Activated effector memory CD4-positive, alpha-beta T cell treated with anti-CD3 and anti-CD28 coated beads, Interleukin-2, amount 50 U/mL, for 16 hours (primary cell): Measurements from ENCODE around the gene PTPRD.
"Not testable (repeated sequence)": the region's sequence is repeated elsewhere in the genome, so short reads cannot be mapped to it uniquely, and the experiment has no call there.

Source experiments
- DNase-seq: peaks from one replicate; pipeline ENCODE4 v3.0.0-alpha.2; 2020

Gene PTPRD

DNA sequence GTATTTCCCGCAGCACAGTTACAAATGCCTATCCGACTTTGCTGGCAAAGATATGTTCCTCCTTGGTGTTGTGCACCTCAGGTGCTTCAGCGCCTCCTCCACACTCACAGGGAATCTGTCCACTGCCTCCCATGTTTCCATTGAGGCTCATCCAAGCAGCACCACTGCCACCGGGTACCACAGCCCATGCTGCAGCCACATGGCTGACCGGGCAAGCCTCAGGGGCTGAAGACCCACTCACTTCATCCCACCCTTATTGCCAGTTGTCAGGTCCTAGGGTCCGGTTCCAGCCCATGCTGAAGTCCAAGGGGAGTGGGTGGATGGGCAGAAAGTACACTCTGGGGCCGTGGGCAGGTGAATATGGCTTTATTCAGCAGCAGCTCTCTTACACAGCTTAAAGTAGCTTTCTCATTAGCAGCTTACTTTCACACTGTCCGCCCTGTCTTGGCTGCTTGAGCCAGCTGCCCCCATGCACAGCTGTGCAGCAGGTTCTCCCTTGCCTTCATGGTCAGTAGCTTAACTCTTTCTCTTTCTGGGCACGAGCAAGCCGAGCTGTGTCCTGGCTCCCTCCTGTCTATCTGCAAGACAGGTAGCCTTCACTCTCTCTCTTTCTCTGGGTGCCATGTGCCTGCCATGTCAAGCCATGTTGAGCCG, 1052.3 kb downstream of the PTPRD start:
- peak; percentile 38 for DNase-seq

DNA sequence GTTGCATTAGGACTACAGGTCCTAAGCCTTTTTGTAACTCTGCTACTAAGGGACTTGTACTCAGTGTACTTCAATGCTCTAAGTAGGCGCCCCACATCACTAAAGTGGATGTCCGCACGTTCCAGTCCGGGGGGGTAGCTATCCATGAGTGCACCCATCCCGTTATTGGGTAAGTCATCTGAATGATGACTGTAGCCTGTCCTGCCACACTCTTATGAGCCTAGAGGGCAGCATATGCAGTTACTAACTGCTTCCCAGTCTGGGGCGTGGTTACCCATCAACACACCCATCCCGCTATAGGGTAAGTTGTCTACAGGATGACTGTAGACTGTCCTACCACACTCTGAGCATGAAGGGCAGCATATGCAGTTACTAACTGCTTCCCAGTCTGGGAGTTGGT, 1053.9 kb downstream of the PTPRD start:
- no peak for DNase-seq

DNA sequence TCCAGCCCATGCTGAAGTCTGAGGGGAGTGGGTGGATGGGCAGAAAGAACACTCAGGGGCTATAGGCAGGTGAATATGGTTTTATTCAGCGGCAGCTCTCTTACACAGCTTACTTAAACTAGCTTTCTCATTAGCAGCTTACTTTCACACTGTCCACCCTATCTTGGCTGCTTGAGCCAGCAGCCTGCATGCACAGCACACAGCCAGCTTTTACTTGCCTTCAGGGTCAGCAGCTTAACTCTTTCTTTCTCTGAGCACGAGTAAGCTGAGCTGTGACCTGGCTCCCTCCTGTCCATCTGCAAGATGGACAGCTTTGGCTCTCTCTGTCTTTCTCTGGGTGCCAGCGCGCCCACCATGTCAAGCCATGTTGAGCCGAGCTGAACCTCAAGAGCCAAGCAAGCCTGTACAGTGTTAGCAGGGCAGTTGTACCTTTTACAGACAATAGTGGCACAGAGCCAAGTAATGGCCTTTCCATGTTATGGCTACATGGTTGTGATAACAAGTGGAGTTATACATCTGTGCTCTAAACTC, 1054.9 kb downstream of the PTPRD start:
- DNase-seq: peak; percentile 28

DNA sequence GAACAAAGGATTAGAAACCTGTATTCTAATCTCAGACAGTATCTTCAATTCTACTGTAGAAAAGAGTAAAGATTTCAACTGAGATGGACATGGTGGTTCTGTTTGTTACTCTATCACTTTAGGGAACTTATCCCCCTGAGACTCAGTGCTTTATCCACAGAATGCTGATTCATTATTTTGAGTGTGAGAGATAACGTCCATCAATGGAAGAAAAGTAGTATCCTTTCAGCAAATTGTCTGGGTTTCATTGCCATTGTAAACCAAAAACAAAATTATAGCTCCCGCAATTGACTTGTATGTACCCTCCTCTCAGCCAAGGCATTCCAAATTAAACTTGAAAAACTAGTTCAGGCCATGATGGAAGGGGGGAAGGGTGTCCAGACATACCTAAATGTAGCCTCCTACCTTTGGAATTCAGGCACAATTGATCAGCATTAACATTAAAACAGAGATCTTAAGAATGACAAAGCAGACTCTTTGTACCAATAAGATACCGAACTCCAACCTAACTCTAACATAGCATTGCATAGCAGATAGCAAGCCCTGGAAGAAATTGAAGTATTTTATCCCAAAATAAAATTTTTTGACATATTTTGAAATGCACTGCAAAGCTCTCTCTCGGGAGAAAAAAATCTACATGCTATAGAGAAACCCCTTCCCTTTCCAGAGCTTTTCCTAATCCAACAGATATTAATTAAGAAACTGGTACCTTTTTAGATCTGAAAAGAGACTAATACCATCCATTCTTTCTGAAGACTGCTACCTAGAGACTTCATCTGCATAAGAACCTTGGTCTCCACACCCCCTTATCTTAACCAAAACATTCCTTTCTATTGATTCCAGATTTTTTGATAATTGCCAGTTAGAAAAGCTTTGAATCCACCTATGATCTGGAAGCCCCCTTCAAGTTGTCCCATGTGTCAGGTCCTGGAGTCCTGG, 1055.7 kb downstream of the PTPRD start:
- no peak for DNase-seq

DNA sequence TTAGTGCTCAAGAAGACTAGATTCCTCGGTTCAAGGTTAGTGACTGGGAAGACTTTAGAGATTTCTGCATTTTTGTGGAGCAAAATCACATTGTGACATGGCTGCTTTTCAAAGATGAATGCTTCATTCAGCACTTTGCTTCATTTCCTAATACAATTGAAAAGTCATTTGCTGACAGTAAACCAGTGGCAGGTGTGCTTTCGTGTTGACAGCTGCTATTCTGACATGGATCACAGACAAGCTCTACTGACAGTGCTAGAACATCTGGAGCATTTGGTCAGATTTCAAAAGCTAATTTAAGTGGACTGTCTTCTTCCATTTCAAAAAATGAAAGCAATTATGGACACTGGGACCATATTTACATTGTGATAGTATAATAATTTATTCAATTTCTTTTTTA, 1060.1 kb downstream of the PTPRD start:
- DNase-seq: no peak

DNA sequence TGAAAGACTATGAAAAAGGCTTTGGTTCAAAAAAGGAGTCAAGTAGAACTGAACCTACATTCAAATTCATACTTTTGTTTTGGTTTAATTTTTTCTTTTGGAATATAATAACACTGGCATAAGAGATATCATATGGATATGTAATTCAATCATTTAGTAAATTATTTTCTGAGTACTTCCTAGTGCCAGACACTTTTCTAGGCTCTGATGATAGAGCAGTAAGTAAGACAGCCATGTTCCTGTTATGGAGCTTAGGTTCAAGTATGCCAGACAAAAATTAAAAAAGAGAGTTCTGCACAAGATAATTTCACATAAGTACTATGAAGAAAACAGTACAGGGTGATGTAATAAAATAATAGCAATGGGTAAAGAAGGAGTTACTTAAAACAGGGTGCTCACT, 1074.0 kb downstream of the PTPRD start:
- no peak for DNase-seq

DNA sequence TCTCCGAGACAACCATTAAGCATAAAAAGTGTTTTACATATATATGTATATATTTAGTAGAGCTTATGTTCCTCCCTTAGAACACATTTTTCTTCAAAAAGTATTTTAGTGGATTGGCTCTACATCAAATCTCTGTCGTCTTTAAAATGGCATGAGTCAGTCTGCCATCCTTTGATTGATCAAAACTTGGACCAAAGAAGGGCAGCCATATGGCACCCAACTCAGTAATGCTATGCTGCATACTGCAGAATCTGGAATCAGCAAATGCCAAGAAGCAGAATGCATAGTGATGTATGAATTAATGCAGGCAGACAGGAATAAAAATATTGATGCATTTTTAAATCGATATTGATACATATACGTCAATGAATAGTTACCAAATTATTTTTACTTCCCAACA, 1074.4 kb downstream of the PTPRD start:
- no peak for DNase-seq

DNA sequence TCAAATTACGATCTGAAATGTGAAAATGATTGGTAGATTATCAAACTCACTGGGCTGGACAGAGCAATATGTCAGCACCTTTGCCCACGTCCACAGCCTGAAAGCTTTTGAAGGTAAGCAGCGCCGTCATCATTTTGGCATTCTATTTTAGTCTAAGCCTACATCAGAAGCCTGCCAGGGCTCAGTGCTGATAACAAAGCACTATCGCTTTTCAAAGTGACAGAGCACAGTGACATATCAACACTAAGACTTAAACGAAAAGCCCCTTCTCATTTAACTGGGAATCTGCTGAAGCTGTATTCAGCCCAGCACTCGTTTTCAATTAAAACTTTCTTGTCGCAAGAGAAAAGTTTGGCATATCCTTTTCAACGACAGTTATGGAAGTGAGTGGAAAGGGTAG, 1076.3 kb downstream of the PTPRD start:
- DNase-seq: no peak

DNA sequence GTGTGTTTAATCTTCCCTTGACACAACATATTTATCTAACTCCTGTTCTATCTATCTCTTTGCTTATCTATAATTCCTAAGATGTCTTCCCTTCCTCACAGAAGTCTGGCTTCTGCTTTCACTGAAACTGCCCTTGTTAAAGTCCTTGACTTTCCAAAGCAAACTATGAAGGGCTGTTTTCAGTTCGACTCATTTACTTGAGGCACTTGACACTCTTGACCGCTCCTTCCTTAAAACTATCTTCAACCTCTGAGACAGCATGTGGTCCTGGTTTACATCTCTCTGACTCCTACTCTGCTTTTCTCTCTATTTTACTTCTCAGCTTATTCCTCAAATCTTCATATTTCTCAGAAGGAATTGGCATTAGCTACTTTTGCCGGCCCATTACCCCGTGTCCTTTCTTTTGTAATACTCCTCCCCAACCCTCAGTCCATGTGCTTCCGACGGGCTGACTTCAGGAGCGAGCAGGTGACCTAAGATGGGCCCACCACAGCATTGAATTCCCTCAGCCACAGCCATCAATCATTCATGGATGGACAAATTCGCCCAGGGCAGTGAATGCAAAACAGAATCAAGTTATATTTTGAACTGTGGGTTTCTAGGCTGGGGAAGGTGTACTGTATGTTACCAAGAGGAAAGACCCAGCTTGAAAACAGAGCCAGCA, 1089.2 kb downstream of the PTPRD start:
- no peak for DNase-seq

DNA sequence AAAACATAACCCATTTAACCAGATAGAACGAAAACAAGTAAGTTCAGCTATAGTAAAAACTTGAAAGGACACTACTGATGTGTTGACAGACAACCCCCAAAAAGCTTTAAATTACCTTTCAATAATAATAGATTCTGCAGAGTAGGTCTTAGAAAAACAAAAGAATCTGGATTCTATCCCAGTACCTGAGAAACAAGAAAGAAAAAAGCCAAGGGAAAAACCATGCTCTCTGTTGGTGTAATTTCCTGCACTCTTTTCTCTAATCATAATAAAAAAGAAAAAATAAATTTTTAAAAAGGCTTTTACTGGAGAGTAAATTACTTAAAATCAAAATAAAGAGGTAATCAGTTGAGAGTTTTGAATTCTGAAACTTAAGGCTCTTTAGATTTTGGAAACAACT, 1090.4 kb downstream of the PTPRD start:
- no peak for DNase-seq

DNA sequence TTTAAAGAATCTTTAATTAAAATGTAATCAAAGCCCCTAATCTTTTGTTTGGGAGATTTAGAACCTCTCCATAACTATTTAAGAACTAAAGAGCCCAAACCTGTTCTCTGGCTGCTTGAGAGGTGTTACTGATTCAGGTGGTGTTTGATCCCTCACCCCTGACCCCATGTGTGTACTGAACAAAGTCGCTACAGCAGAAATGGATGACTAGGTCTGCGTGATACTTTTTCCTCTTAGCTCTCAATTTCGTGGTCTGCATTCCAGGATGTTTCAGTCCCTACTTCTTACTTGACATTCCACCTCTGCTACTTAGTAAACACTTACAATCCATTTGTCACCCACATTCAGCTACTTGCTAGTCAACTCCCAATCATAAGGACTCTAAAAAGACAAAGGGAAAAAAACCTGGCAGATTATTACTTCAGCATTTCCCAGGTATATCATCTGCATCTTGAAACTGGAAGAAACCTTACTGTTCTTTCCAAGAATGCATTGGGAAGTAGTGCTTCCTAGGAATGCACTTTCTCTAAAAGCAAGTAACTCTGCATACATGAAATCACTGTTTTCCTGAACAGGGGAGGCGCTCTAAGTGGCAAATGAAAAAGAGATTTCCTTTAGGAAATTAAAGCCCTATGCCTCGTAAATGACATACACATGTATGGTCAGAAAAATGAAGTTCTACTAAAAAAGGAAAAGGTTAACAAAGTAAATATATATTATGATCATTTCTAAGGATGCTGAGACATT, 1091.6 kb downstream of the PTPRD start:
- DNase-seq: no peak

DNA sequence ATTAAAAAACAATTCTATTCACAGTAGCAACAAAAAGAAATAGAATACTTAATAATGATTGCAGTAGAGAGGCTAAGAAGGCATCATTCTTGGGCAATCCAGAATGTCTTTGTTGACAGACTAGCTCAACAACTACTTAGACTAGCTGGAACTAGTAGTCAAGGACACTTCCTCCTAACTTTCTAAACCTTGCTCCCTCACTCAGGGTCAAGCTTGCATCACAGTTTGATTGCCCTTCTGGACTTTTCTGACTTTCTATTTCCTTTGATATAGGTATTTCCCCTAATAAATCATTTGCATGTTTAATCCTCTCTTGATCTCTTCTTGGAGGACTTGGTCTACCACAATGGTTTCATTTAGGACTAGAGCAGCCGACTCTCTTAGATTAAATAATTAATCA, 1107.9 kb downstream of the PTPRD start:
- no peak for DNase-seq

DNA sequence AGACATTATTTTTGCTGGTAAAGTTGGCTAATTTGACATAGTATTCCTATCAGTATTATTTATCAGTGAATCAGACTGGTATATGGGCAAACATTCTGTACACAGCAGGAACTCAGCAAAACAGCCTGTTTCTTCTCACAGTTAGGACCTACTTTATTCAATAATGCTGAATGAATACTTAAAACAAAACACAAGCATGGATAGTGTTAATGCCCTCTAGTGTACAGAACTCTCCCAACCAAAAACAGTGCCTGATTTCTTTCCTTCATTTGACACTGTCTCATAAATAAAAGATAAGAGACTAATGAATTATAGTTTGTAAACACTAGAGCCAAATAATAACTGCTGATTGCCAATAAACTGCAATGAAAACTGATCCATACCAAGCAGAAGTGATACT, 1113.3 kb downstream of the PTPRD start:
- no peak for DNase-seq

DNA sequence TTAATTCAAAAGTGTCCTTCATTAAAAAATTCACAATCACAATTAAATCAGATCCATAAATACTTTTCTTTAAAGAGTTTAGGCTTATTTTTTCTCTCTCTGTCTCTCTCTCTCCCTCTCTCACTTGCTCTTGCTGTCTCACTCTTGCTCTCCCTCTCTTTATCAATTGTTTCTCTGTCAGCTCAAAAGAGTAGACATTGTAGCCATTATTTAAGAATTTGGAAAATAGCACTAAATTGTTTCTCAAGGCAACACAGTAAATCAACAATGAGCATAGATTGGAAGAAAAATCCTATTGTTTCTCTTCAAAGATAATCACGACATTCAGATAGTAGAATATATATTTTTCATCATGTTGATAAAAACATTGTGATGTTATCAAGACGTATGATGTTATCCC, 1114.0 kb downstream of the PTPRD start:
- no peak for DNase-seq

DNA sequence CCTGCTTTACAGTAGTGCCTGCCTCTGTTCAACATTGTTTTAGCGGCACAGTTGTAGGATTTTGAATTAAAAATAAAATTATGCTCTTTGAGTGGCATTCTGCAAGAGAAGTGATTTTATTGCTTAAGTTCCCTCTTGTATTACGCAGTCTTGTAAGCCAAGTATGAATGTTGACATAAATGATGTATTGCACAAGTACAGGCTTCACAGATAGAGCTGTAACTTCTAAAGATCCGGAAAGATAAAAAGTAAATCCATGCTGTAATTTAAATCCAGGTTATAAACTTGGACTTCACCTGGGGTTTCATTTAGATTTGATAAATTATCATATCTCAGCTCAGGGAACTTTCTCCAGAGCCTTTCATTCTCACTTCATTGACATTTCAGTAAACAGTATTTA, 1114.7 kb downstream of the PTPRD start:
- DNase-seq: no peak

DNA sequence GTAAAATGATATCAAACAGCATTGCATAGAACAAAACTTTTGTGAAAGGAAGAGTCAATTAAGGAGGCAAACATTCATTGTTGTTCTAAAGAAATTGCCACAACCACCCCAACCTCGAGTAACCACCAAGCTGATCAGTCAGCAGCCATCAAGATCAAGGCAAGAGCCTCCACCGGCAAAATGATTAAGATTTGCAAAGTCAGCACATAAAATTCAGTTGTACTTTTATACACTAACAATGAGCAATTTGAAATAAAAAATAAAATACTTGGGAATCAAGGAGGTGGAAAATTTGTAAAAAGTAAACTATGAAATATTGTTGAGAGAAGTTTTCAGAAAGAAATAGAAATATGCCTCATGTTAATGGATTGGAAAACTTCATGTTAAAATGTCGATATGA, 1118.5 kb downstream of the PTPRD start:
- no peak for DNase-seq

DNA sequence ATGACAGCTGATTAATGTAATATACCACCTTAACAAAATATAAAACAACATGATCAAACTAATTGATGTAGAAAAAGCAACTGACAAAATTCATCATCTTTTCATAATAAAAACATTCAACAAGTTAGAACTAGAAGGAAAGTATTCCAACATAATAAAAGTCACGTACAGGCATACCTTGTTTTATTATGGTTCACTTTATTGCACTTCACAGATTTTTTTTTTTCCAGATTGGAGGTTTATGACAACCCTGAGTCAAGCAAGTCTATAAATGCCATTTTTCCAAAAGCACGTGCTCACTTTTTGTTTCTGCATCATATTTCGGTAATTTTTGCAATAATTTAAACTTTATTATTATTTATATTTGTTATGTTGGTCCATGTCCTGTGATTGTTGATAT, 1120.3 kb downstream of the PTPRD start:
- DNase-seq: no peak

DNA sequence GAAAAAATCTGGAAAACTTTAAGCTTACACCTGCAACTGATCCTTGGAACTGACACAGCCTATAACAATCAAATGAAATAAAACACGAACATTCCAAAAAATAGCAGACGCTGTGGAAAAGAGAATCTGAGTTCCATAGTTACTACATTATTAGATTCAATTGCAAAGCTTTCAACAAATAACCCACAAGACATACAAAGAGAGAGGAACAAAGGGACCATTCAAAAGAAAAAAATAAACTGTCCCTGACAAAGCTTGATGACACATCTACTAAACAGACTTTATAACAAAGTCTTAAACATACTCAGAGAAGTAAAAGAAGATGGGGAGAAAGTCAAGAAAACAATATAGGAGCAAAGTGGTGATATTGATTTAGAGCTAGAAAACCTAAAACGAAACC, 1123.6 kb downstream of the PTPRD start:
- DNase-seq: no peak

DNA sequence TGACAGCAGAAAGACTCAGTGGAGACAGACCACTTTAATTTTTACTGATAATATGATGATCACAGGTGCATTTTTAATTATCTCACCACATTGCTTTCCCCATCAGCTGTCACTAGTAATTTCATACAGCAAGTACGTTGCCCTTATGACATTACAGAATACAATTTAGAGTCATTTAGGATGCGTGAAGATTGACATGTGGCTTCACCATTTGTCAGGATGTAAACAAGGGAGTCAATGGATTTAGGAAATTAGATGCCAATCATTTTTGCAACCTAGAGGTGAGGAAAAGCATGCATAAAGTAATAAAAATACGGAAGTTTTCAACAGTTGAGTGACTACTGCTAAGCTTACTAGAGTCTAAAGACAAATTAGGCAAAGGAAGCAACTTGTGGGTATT, 1129.6 kb downstream of the PTPRD start:
- no peak for DNase-seq

DNA sequence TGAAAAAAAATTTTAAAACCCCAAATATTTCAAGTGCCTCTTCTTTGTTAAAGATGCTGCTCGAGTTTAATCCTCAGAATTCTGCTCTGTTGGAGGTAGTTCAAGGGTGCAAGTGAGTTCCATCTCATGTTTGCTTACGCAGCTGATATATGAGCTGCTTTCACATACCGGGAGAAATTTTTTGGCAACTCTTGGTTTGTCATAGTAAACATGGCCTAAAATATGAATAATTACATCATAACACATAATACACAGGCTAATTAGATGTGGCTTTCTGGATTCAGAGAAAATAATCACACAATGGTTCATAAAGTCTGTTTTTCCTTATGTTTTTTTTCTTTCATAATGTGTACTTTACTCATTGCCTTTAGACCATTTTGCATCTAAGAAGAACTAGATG, 1134.1 kb downstream of the PTPRD start:
- no peak for DNase-seq

DNA sequence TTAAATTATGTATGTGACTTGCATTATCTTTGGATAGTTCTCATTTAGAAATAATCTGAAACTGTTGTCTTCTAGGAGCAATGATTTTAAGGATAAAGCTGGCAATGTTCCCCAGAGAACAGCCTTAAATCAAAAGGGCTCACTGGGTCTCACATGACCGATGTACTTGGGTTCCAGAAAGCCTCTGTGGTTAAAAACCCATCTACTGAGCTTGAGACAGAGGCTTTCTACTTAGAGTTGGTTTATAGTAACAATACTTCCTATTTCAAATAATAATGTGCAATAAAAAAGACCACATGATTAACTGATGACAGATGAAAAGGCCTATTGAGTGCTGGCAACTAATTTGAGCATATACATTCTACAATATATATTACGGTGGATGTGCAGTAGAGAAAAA, 1143.5 kb downstream of the PTPRD start:
- DNase-seq: no peak

DNA sequence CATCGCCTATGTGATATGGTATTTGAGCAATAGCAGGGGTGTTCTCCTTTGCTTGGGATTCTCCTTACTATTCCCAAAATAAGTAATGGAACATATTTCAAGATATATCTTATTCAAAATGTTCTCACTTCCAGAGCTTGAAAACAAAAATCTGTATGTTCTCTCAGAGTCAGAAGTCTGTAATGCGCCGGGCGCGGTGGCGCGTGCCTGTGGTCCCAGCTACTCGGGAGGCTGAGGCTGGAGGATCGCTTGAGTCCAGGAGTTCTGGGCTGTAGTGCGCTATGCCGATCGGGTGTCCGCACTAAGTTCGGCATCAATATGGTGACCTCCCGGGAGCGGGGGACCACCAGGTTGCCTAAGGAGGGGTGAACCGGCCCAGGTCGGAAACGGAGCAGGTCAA, 1170.9 kb downstream of the PTPRD start:
- DNase-seq: not testable (repeated sequence)

DNA sequence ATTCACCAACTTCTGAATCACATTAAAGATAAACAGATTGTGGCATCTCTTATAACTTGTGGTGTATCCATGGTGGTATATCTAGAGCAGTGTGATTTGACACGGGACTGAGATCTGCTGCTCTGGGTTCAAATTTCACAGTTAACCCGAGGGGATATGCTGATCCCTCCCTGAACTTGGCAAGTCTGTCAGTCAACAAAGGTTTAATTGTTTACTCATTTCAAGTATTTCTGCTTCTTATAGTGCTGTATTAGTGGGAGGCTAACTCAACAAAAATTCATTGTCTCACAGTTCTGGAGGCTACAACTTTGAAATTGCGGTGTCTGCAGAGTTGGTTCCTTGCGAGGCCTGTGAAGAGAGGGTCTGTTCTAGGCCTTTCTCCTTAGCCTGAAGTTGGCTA, 1175.2 kb downstream of the PTPRD start:
- DNase-seq: no peak
